ENCODE data around the gene CD44.

CD44 gene

DNA sequence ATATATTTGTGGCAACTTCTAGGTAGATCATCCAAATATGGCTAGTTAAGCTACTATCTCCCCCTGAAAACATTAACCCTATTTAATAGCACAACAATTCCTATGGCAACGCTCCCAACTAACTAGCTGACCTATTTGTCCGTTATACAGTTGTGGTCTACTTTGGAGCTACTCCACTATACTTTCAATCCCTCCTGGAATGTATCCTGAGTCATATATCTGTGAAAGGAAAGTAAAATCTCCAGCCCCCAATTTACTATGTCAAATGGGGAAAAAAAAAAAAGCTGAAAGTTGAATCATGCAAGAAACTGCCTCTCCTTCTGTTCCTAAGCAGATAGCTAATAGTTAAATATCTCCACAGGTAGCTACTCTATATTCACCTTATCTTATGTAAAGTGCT lies 128.5 kb downstream of the CD44 start:
- DNase-seq, result no peak

DNA sequence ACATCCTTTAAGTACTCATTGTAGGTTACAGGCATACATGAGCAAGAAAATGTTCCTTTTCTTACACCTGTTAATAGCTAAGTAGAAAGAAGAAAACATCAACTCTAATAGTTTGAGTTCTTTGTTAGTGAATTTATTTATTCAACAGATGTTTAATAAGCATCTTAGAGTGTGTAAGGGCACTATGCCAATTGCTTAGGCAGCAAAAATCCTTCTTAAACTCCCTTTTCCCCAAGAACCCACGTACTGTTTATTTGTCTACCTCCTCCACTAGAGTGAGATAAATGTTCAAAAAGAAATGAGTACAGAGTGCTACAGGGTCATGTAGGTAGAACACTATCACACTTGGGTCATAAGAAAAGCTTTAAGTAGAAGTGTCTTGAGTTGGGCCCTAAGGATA lies 131.4 kb downstream of the CD44 start:
- DNase-seq, result no peak

DNA sequence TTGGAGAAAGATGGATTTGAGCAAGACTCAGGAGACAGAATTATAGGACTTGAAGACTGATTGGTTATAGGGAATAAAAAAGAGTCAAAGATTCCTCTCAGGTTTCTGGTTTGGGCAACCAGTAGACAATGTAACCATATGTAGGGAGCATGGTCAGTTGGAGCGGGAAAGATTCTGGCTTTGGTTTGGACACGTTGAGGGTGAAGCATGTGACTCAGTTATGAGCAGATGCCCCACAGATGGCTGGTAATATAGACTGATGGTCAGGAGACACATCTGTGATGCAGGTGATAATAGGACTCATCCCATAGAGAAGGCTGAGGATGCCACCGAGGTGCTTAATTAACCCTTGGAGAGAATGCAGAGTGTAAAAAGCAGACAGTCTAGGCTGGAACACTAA lies 132.1 kb downstream of the CD44 start:
- no peak for DNase-seq

DNA sequence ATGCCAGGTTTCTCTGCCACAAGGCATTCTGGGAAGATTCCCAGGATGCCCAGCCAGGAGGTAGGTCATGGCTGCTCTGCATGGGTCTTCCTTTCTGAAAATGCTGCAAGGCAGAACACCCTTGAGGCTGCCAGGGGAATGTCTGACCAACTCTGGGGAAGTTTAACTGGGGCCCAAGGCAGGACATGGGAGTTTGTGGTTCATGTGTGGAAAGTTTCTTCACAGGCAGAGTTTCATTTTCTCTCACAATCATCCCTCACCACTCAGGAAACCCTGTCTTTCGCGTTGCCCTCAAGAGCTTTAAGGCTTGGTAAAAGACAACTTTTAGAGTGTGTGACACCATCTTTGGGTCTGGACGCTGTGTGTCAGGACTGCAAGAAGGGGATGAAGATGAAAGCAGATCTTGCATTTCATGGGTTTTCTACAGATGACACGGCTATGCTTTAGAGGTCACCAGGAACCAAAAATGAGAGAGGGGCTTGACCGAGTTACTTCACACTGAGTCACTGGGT lies 133.5 kb downstream of the CD44 start:
- no peak for DNase-seq

DNA sequence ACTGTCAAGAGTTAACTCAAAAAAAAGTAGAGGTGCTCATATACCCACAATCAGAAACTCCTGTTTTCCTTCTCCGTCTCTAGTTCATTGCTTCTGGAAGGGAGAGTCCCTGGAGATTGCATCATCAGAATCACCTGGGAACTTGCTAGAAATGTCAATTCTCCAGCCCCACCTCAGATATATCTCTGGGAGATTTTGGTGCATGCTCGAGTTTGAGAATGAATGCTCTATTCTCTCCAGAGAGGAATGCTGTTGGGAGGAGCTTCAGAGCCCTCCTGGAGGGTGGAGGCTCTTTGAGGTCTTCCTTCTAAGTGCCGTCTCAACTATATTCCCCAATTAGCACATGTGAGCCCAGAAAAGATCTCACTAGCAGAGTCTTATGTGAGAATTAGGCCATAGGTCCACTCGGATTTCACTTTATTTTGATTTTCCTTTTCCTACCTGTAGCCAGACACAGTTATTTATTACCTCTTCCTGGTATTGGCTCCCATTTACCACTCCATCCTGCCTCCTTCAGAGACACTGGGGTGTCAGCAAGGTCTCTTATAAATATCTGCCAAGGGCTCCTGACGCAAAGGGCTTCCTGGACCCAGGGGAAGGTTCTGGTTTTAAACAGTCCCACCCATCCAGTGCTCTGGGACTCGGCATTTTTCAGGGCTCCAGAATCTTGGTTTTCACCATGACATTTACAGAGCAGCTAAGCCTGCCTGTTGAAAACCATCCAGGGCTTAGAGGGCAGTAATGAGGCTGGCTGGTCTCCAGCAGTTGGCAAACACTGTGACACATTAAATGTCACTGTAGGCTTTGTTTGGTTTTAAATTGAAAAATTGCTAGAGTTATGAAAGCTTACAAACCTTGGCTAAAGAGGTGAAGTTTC lies 136.2 kb downstream of the CD44 start:
- peak in 2 of 3 experiments; percentile 15 to 34 for DNase-seq

- no peak for DNase-seq
These were observed 136.8 kb downstream of the CD44 start for GRCh38 chr11:35275786-35276170.

GRCh38 chr11:35276396-35277145 lies 137.6 kb downstream of the CD44 start:
- no peak for DNase-seq

DNA sequence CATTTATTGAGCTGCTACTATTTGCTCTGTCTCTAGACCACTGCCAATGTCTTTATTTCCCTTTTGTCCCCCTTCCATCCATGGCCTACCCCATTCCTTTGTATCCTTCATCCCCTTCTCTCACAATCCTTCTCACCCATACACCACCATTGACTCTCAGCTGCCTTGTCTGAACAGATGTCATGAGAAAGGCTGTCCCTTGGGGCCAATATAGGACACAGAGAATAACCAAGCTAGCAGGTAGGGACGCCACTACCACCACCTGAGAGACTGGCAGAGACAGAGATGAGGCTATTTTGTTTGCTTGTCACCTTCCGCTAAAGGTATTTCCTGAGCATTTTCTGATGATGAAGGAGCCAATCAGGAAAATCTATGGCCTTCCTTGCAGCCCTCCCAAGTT lies 138.9 kb downstream of the CD44 start:
- no peak for DNase-seq

- no peak for DNase-seq
These were observed 141.8 kb downstream of the CD44 start for GRCh38 chr11:35280727-35281126.

- DNase-seq, result no peak
These were observed 142.3 kb downstream of the CD44 start for GRCh38 chr11:35281169-35281688.

Measured in NCI-H1417 (cell line).